ACHN (cell line): ENCODE data around the gene PDE3B.
"Not testable (repeated sequence)": the region's sequence is repeated elsewhere in the genome, so short reads cannot be mapped to it uniquely, and the experiment has no call there.

Experiments used
- DNase-seq: peaks from one replicate; pipeline ENCODE4 v3.0.0-alpha.2; 2015
- in situ Hi-C: cut with HindIII; loops from 2 replicates; pipeline ENCODE4 v1.10.0; 2017; ENCODE audit warnings: low sequenced_read_pairs, low pct_ligation_motif_present, low pct_unique_long_range_greater_than_20kb

Gene PDE3B

GRCh38 chr11:14842002-14842401 lies 198.4 kb downstream of the PDE3B start:
- DNase-seq: no peak

GRCh38 chr11:14852571-14853177 lies 209.1 kb downstream of the PDE3B start:
- DNase-seq: no peak
- in situ Hi-C loops: no loop called here

More at GRCh38 chr11:14842002-14842401, 198.4 kb downstream of the PDE3B start:
- in situ Hi-C loops: no loop called here

GRCh38 chr11:14854057-14854456 lies 210.5 kb downstream of the PDE3B start:
- in situ Hi-C loops: no loop called here
- DNase-seq: no peak

- in situ Hi-C loops: no loop called here
- no peak for DNase-seq
These were observed 212.3 kb downstream of the PDE3B start for GRCh38 chr11:14855890-14856289.

- in situ Hi-C loops: no loop called here
These were observed 214.0 kb downstream of the PDE3B start for GRCh38 chr11:14857621-14858020.

DNA sequence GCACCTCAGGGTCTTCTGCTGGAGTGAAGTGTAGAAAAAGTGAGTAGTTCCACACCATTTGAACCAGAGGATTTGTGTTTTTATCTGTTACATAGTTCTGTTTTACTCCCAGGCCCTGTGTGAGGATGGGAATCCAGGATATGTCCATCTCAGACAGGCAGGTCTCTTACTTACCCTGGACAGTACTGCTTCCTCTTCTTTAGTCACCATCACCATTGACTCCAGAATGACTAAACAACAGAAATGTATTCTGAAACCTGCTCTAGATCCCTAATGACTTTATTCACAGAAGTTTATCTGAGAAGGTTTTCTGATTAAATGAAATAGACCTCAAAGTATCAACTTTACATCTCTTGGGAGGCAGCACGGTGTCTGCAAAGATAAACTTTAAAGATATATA lies 214.8 kb downstream of the PDE3B start:
- DNase-seq: no peak
- in situ Hi-C loops: no loop called here

More at GRCh38 chr11:14857621-14858020, 214.0 kb downstream of the PDE3B start:
- no peak for DNase-seq

- in situ Hi-C loops: no loop called here
- no peak for DNase-seq
These were observed 216.9 kb downstream of the PDE3B start for GRCh38 chr11:14860511-14860910.

GRCh38 chr11:14861680-14862079 lies 218.1 kb downstream of the PDE3B start:
- in situ Hi-C loops: no loop called here
- DNase-seq: no peak

DNA sequence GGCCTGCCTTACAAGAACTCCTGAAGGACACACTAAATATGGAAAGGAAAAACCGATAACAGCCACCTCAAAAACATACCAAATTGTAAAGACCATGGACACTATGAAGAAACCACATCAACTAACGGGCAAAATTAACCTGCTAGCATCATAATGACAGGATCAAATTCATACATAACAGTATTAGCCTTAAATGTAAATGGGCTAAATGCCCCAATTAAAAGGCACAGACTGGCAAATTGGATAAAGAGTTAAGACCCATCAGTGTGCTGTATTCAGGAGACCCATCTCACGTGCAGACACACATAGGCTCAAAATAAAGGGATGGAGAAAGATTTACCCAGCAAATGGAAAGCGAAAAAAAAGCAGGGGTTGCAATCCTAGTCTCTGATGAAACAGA lies 220.2 kb downstream of the PDE3B start:
- DNase-seq, in situ Hi-C loops: not testable (repeated sequence)

DNA sequence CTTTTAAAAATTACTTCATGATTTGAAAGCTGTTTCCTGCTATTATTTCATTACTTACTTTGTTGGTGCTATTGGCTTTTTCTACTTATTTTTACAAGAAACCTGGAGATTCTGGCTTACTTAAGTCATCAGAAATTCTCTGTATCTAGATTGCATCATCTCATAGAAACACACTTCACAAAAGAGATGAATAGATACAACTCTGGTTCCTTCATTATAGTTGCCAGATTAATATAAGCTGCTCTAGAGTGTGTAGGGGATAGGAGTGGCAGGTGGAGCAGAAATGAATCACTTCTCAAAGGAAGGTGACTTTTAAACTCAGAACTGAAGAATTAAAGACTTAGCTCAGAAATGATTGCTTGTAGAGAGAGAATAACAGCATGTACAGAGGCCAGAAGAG lies 228.4 kb downstream of the PDE3B start:
- in situ Hi-C loops: no loop called here
- no peak for DNase-seq

- in situ Hi-C loops: no loop called here
These were observed 230.0 kb downstream of the PDE3B start for GRCh38 chr11:14873632-14874031.

GRCh38 chr11:14875163-14875562 lies 231.6 kb downstream of the PDE3B start:
- no peak for DNase-seq
- in situ Hi-C loops: no loop called here

More at GRCh38 chr11:14873632-14874031, 230.0 kb downstream of the PDE3B start:
- no peak for DNase-seq

- no peak for DNase-seq
- in situ Hi-C loops: no loop called here
These were observed 238.1 kb downstream of the PDE3B start for GRCh38 chr11:14881576-14882193.

- in situ Hi-C loops: no loop called here
- no peak for DNase-seq
These were observed 238.6 kb downstream of the PDE3B start for GRCh38 chr11:14882196-14882595.

GRCh38 chr11:14883683-14884082 lies 240.1 kb downstream of the PDE3B start:
- in situ Hi-C loops, DNase-seq: not testable (repeated sequence)

DNA sequence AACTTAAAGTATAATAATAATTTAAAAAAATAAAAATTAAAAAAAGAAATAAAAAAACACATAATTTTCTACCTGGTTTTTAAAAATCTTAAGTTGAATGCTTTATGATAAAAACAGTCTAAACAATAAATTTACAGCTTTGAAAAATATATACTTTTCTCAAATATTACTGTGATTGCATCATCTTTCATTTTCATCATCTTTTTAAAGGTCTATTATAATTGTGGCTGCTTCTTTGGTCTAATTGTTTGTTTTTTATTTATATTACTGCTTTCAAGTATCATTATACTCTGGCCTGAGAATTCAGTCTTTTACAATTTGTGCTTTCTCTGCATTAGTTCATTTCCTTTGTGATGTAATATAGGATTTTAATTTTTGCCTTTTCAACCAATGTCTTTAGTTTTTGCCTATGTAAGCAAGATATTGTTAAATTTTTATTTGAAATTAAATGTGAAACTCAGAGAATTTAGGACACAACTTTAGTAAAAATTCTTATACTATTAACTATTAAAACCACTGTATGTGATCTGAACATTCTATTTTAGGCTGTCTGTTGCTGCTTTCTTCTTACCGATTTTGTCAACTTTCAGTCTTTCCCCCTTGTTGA lies 241.2 kb downstream of the PDE3B start:
- in situ Hi-C loops: no loop called here
- no peak for DNase-seq

- in situ Hi-C loops: no loop called here
These were observed 242.9 kb downstream of the PDE3B start for GRCh38 chr11:14886513-14886912.

GRCh38 chr11:14891143-14892035 lies 247.8 kb downstream of the PDE3B start:
- DNase-seq: peak; percentile 86
- in situ Hi-C loops: no loop called here

More at GRCh38 chr11:14886513-14886912, 242.9 kb downstream of the PDE3B start:
- no peak for DNase-seq

DNA sequence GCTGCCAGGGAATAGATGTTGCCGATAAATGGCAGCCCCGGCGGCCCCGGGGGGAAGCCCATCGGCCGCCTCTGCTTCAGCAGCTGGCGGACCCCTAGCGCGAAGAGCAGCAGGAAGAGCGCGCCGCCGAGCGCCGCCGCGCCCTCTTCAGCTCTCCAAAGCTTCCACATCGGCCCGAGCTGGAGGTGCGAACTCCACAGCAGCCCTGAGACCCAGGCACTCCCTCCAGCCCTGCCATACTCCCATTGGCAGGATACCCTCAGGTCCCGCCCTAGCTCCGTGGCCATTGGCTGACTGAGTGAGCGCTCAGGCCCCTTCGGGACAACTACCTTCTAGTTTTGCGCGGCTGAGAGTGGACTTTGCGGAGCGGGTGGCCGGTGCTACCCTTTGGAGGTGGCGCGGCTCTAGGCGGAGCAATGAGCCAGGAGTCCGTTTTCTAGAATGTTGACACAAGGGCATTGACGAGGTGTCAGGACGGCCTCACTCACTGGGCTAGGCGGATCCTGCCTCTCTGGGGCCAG lies 248.5 kb downstream of the PDE3B start, which contains the start of gene CYP2R1:
Gene CYP2R1 (minus strand): TSS at position 196 of the 521 bp plus-strand sequence. CDS start 26 bp downstream, at position 170.
- in situ Hi-C loops: no loop called here
- DNase-seq: peak; percentile 96
